ENCODE data around the gene KRTAP10-2. TPM values are rescaled to one million over a fixed set of nuclear protein-coding genes. Genes with fewer than 3 reads are reported as not detected.

The KRTAP10-2 gene
- total RNA-seq, 1 experiment from 2014 or later, result not detected

GRCh38 chr21:44579833-44580144 is 28.5 kb upstream of the KRTAP10-2 start:
- CTCF ChIA-PET, result interaction anchor here (0.7 to 0.9 kb wide), 3 partner anchors 69 to 201 kb away, joined by 3 to 12 read pairs (median 5); no protein-coding TSS in a partner anchor

GRCh38 chr21:44579056-44579832 is 27.9 kb upstream of the KRTAP10-2 start:
- H3K4me3 Mint-ChIP-seq (ENCODE audit: low read depth, unreplicated experiment), result peak overlapping the region; percentile 54
- peaks cover 8% of the 10 kb centered on the region for H3K36me3 Mint-ChIP-seq (ENCODE audit: insufficient read depth, unreplicated experiment)
- no peak for TF ChIP-seq CTCF (IDR thresholded peaks at IDR 0.05; ENCODE audit: unreplicated experiment)
- intact Hi-C loops (cut with micrococcal nuclease; ENCODE audit: unreplicated experiment), result no loop called here
- BruUV-seq (replicated peaks), result no TSS peak
- DNase-seq, result no peak
- peaks cover 18% of the 10 kb centered on the region for H3K4me1 Mint-ChIP-seq (ENCODE audit: low read depth, unreplicated experiment)
- H3K9me3 Mint-ChIP-seq (ENCODE audit: low read depth, unreplicated experiment), result peaks cover 11% of the 10 kb centered on the region
- H3K27me3 Mint-ChIP-seq (ENCODE audit: unreplicated experiment), result peaks cover 71% of the 10 kb centered on the region
- CTCF ChIA-PET, result no interaction called here
- H3K27ac Mint-ChIP-seq (ENCODE audit: unreplicated experiment), result no peak overlapping the region

More at GRCh38 chr21:44579833-44580144, 28.5 kb upstream of the KRTAP10-2 start:
- Mint-ChIP-seq H3K4me3 (ENCODE audit: low read depth, unreplicated experiment) (peak overlapping the region; percentile 54), H3K27ac (ENCODE audit: unreplicated experiment) (no peak overlapping the region), H3K27me3 (ENCODE audit: unreplicated experiment) (peaks cover 71% of the 10 kb centered on the region), H3K4me1 (ENCODE audit: low read depth, unreplicated experiment) (peaks cover 12% of the 10 kb centered on the region), H3K9me3 (ENCODE audit: low read depth, unreplicated experiment) (peaks cover 11% of the 10 kb centered on the region), H3K36me3 (ENCODE audit: insufficient read depth, unreplicated experiment) (peaks cover 3% of the 10 kb centered on the region)
- TF ChIP-seq CTCF (IDR thresholded peaks at IDR 0.05; ENCODE audit: unreplicated experiment), result no peak
- intact Hi-C loops (cut with micrococcal nuclease; ENCODE audit: unreplicated experiment), result no loop called here
- no TSS peak for BruUV-seq (replicated peaks)
- DNase-seq, result no peak

- intact Hi-C loops (cut with micrococcal nuclease; ENCODE audit: unreplicated experiment), result no loop called here
- H3K27me3 Mint-ChIP-seq (ENCODE audit: unreplicated experiment), result peaks cover 71% of the 10 kb centered on the region
- peaks cover 8% of the 10 kb centered on the region for H3K36me3 Mint-ChIP-seq (ENCODE audit: insufficient read depth, unreplicated experiment)
- H3K4me3 Mint-ChIP-seq (ENCODE audit: low read depth, unreplicated experiment), result no peak overlapping the region
- no TSS peak for BruUV-seq (replicated peaks)
- H3K9me3 Mint-ChIP-seq (ENCODE audit: low read depth, unreplicated experiment), result peaks cover 11% of the 10 kb centered on the region
- no peak for TF ChIP-seq CTCF (IDR thresholded peaks at IDR 0.05; ENCODE audit: unreplicated experiment)
- DNase-seq, result no peak
- H3K4me1 Mint-ChIP-seq (ENCODE audit: low read depth, unreplicated experiment), result peaks cover 19% of the 10 kb centered on the region
- CTCF ChIA-PET, result no interaction called here
- H3K27ac Mint-ChIP-seq (ENCODE audit: unreplicated experiment), result no peak overlapping the region
Measured at GRCh38 chr21:44578371-44579055, 27.2 kb upstream of the KRTAP10-2 start.

- intact Hi-C loops (cut with micrococcal nuclease; ENCODE audit: unreplicated experiment), result no loop called here
- peaks cover 7% of the 10 kb centered on the region for H3K9me3 Mint-ChIP-seq (ENCODE audit: low read depth, unreplicated experiment)
- BruUV-seq (replicated peaks), result no TSS peak
- H3K36me3 Mint-ChIP-seq (ENCODE audit: insufficient read depth, unreplicated experiment), result peaks cover 8% of the 10 kb centered on the region
- H3K4me1 Mint-ChIP-seq (ENCODE audit: low read depth, unreplicated experiment), result peaks cover 19% of the 10 kb centered on the region
- no peak overlapping the region for H3K27ac Mint-ChIP-seq (ENCODE audit: unreplicated experiment)
- TF ChIP-seq CTCF (IDR thresholded peaks at IDR 0.05; ENCODE audit: unreplicated experiment), result no peak
- H3K27me3 Mint-ChIP-seq (ENCODE audit: unreplicated experiment), result peaks cover 70% of the 10 kb centered on the region
- no peak overlapping the region for H3K4me3 Mint-ChIP-seq (ENCODE audit: low read depth, unreplicated experiment)
- CTCF ChIA-PET, result no interaction called here
- DNase-seq, result no peak
Measured at GRCh38 chr21:44576025-44576420, 24.7 kb upstream of the KRTAP10-2 start.
